GM23248 (cell line): ENCODE measurements around the gene VTI1A. TPM values are rescaled to one million over a fixed set of nuclear protein-coding genes. Genes with fewer than 3 reads are reported as not detected.
A peak's percentile ranks its signal among the peaks of the same experiment; 100 is the strongest.

ENCODE experiments used
- DNase-seq: peaks from one replicate; pipeline ENCODE4 v3.0.0-alpha.2; 2015
- H2AFZ ChIP-seq: fragments of 200-600 bp; sonication (generic); 2 replicates; pipeline ENCODE4 v1.6.1; 2016; ENCODE audit warnings: antibody characterized with exemption
- H3F3A ChIP-seq: fragments of 200-600 bp; sonication (generic); 2 replicates; pipeline ENCODE4 v1.6.1; 2016; ENCODE audit warnings: mild to moderate bottlenecking, antibody characterized with exemption, mixed run types; ENCODE audit not compliant: insufficient read depth
- H3K27ac ChIP-seq: fragments of 200-600 bp; sonication (generic); 2 replicates; pipeline ENCODE4 v1.5.1; 2016; ENCODE audit warnings: mild to moderate bottlenecking
- H3K27me3 ChIP-seq: fragments of 200-600 bp; sonication (generic); replicated peaks from 2 replicates; pipeline ENCODE4 v1.6.1; 2016; ENCODE audit warnings: mild to moderate bottlenecking; ENCODE audit not compliant: insufficient read depth
- H3K36me3 ChIP-seq: fragments of 200-600 bp; sonication (generic); 2 replicates; pipeline ENCODE4 v1.6.1; 2016; ENCODE audit warnings: low read depth, mild to moderate bottlenecking
- H3K4me1 ChIP-seq: fragments of 200-600 bp; sonication (generic); 2 replicates; pipeline ENCODE4 v1.6.1; 2016; ENCODE audit warnings: mild to moderate bottlenecking; ENCODE audit not compliant: insufficient read depth
- H3K4me2 ChIP-seq: fragments of 200-600 bp; sonication (generic); one replicate; pipeline ENCODE4 v1.6.1; 2016; ENCODE audit warnings: mild to moderate bottlenecking; ENCODE audit not compliant: unreplicated experiment
- H3K4me3 ChIP-seq: fragments of 200-600 bp; sonication (generic); 2 replicates; pipeline ENCODE4 v1.5.1; 2016; ENCODE audit warnings: mild to moderate bottlenecking
- H3K79me2 ChIP-seq: fragments of 200-600 bp; sonication (generic); 2 replicates; pipeline ENCODE4 v1.6.1; 2016; ENCODE audit warnings: mild to moderate bottlenecking; ENCODE audit not compliant: insufficient read depth
- H3K9ac ChIP-seq: fragments of 200-600 bp; sonication (generic); 2 replicates; pipeline ENCODE4 v1.6.1; 2016; ENCODE audit warnings: mild to moderate bottlenecking
- H3K9me2 ChIP-seq: fragments of 200-600 bp; sonication (generic); 2 replicates; pipeline ENCODE4 v1.6.1; 2016; ENCODE audit warnings: mixed run types, mild to moderate bottlenecking, moderate library complexity; ENCODE audit not compliant: insufficient read depth
- H3K9me3 ChIP-seq: fragments of 200-600 bp; sonication (generic); one replicate; pipeline ENCODE4 v1.6.1; 2017; ENCODE audit warnings: low read depth
- H4K20me1 ChIP-seq: fragments of 200-600 bp; sonication (generic); 2 replicates; pipeline ENCODE4 v1.6.0; 2016; ENCODE audit not compliant: insufficient read depth
- EZH2 ChIP-seq: fragments of 200-600 bp; sonication (generic); IDR thresholded peaks from 2 replicates; pipeline ENCODE4 v1.6.1; 2018; ENCODE audit warnings: antibody characterized with exemption, mild to moderate bottlenecking; ENCODE audit not compliant: insufficient read depth, poor library complexity, severe bottlenecking
- EZH2phosphoT487 ChIP-seq: fragments of 200-600 bp; sonication (generic); IDR thresholded peaks from 2 replicates; pipeline ENCODE4 v1.6.1; 2018; ENCODE audit warnings: antibody characterized with exemption, moderate library complexity, mild to moderate bottlenecking, low read depth; ENCODE audit not compliant: insufficient read depth
- WGBS, 2 experiments: methylation state at CpG; one replicate each; pipeline ENCODE4 v1.1.6; 2015 to 2017; ENCODE audit warnings: low lambda C conversion rate in 2 of 2, low coverage in 1 of 2; ENCODE audit errors: missing lambda C conversion rate in 2 of 2; 5-methylcytosine and 5-hydroxymethylcytosine counted together
- in situ Hi-C: fragments of 300-500 bp; cut with MboI; formaldehyde crosslinking; loops from 2 replicates; pipeline ENCODE4 v1.15.0; 2020
- polyA plus RNA-seq: library from polyadenylated mRNA; unstranded; fragments of >200 nt; fragmentation: Nextera tagmentation; extraction: Ambion mirVana; gene quantifications from 2 replicates; pipeline ENCODE4 v1.2.1, GENCODE V29; 2016
- total RNA-seq: library from RNA; depleted of rRNA; stranded (reverse); fragments of >200 nt; shearing (Covaris generic); gene quantifications from 2 replicates; pipeline ENCODE4 v1.2.3, GENCODE V29; 2014

Gene VTI1A
- total and polyA plus RNA-seq, 2 experiments from 2014 or later: 21.6 to 26.4 TPM

- Histone ChIP-seq H2AFZ (no peak overlapping the region), H3K27ac (no peak overlapping the region), H3K36me3 (no peaks in the 10 kb centered on the region), H3K79me2 (no peaks in the 10 kb centered on the region), H4K20me1 (no peaks in the 10 kb centered on the region), H3F3A (peaks cover 10% of the 10 kb centered on the region; the same call in 1 of the 2 replicates), H3K9ac (no peak overlapping the region), H3K4me1 (peaks cover 4% of the 10 kb centered on the region), H3K4me2 (no peak overlapping the region), H3K9me3 (no peaks in the 10 kb centered on the region), H3K9me2 (no peaks in the 10 kb centered on the region), H3K4me3 (no peak overlapping the region), H3K27me3 (no peaks in the 10 kb centered on the region)
- no peak for DNase-seq
- 89 to 93% methylated on average over 5 of the region's 5 CpGs for WGBS, 2 experiments
- no peak for TF ChIP-seq EZH2
- no peak for TF ChIP-seq EZH2phosphoT487
- in situ Hi-C loops: no loop called here
Observed at GRCh38 chr10:112628951-112629609, 182.1 kb downstream of the VTI1A start.

DNA sequence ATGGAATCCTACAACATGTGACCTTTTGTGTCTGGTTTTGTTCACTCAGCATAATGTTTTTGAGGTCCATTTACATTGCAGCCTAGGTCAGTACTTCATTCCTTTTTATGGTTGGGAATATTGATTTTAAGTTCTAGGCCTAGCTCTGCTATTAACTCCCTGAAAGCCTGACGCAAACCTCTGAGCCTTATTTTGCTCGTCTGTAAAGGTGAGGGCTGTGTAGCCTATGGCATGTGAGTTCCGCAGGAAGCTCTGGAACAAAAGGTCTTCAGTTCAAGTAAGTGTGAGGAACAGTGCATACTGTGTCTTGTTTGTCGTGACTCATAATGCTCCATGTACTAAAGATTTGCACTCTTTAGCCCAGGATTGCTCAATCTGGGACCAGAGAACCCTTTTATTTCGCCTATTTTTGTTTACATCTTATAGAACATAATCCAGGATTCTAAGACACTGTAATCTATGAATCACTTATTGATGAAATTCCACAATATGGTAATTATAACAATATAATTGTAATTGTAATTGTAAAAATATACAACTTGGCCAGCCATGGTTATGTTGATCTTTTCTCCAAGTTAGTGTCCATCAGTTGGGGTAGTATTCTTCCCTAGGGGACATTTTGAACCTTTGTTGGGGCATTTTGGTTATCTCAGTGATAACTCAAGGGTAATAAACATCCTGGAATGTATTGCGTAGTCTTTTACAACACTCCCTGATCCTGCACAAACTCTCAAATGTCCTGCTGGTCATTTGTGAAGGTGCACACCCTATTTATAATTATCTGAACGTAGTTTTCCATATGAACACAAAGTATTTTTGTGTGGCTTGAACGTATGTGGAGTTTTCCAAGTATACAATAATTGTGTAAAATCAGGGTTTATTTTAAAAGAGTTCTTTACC is 184.7 kb downstream of the VTI1A start:
- Histone ChIP-seq H3K9me3 (no peaks in the 10 kb centered on the region), H3K36me3 (no peaks in the 10 kb centered on the region), H3K9me2 (no peaks in the 10 kb centered on the region), H3K79me2 (no peaks in the 10 kb centered on the region), H4K20me1 (no peaks in the 10 kb centered on the region), H3K27me3 (no peaks in the 10 kb centered on the region), H3K9ac (no peak overlapping the region), H2AFZ (no peak overlapping the region), H3K4me3 (no peak overlapping the region), H3K27ac (no peak overlapping the region), H3K4me1 (peaks cover 13% of the 10 kb centered on the region), H3K4me2 (no peak overlapping the region), H3F3A (peaks cover 13% of the 10 kb centered on the region; the same call in 1 of the 2 replicates)
- DNase-seq: peak; percentile 11
- in situ Hi-C loops: no loop called here
- 89 to 90% methylated on average over 8 of the region's 8 CpGs for WGBS, 2 experiments
- no peak for TF ChIP-seq EZH2
- TF ChIP-seq EZH2phosphoT487: no peak

DNA sequence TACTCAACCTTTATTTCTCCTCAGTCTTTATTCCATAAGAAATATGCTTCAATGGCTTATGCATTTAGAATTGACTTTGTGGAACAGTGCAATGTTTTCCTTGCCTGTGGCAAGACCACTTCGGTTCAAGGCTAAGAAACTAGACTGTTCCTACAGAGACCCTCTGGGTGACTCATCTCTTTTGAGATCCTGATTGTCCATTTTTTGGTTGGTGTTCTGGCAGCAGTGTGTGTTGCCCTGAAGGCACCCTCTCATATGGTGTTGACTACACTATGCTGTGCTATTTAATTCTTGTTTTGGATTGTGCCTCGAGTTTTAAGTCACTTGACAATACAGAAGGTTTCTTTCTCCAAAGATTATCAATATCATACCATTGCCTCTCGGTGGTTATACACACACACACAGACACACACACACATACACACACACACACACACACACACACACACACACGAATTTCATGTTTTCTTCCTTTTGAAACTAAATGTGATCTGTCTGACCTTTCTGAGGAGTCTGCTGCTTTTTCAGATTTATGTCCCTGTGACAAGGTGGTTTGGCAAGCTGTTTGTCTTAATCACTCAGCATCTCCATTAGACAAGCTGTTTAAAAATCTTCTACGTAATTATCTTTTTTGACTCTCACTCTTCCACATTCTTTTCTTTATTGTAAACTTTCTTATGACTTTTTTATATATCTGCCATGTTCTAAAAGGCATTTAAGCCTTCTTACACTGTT is 187.2 kb downstream of the VTI1A start:
- H3K9me3 ChIP-seq: no peaks in the 10 kb centered on the region
- H3K27ac ChIP-seq: no peak overlapping the region
- H3K4me1 ChIP-seq: peaks cover 18% of the 10 kb centered on the region
- no peaks in the 10 kb centered on the region for H3K9me2 ChIP-seq
- H3K4me2 ChIP-seq: peak overlapping the region; percentile 22
- no peaks in the 10 kb centered on the region for H3K36me3 ChIP-seq
- no peaks in the 10 kb centered on the region for H4K20me1 ChIP-seq
- no peak overlapping the region for H3K9ac ChIP-seq
- WGBS, 2 experiments: 29 to 33% methylated on average over 5 of the region's 5 CpGs
- H2AFZ ChIP-seq: no peak overlapping the region
- H3K27me3 ChIP-seq: no peaks in the 10 kb centered on the region
- H3F3A ChIP-seq: peaks cover 19% of the 10 kb centered on the region
- TF ChIP-seq EZH2 (no peak), EZH2phosphoT487 (no peak)
- in situ Hi-C loops: no loop called here
- DNase-seq: peak; percentile 51
- no peak overlapping the region for H3K4me3 ChIP-seq
- H3K79me2 ChIP-seq: no peaks in the 10 kb centered on the region

- Histone ChIP-seq H3F3A (peaks cover 26% of the 10 kb centered on the region), H3K9me3 (no peaks in the 10 kb centered on the region), H2AFZ (no peak overlapping the region), H3K9ac (no peak overlapping the region), H3K27me3 (no peaks in the 10 kb centered on the region), H3K4me3 (no peak overlapping the region), H3K4me2 (no peak overlapping the region), H3K36me3 (no peaks in the 10 kb centered on the region), H4K20me1 (no peaks in the 10 kb centered on the region), H3K27ac (no peak overlapping the region), H3K4me1 (peaks cover 25% of the 10 kb centered on the region), H3K9me2 (no peaks in the 10 kb centered on the region), H3K79me2 (no peaks in the 10 kb centered on the region)
- TF ChIP-seq EZH2 (no peak), EZH2phosphoT487 (no peak)
- in situ Hi-C loops: no loop called here
- WGBS, 2 experiments: 92 to 98% methylated on average over 3 of the region's 3 CpGs
- no peak for DNase-seq
Observed at GRCh38 chr10:112637901-112638300, 190.9 kb downstream of the VTI1A start.
